NK-92 treated with Interleukin-12 subunit alpha and Interleukin-12 subunit beta, amount 100 ng/mL, for 24 hours (cell line): ENCODE results near the gene ANO6.
A peak's percentile ranks its signal among the peaks of the same experiment; 100 is the strongest.
"Not testable (repeated sequence)": the region's sequence is repeated elsewhere in the genome, so short reads cannot be mapped to it uniquely, and the experiment has no call there.

Experiments
- DNase-seq: peaks from one replicate; lab custom pipeline; 2025; lab: John Stamatoyannopoulos, UW

Gene ANO6

GRCh38 chr12:45214071-45214470, 1.8 kb upstream of the ANO6 start:
- DNase-seq = no peak

DNA sequence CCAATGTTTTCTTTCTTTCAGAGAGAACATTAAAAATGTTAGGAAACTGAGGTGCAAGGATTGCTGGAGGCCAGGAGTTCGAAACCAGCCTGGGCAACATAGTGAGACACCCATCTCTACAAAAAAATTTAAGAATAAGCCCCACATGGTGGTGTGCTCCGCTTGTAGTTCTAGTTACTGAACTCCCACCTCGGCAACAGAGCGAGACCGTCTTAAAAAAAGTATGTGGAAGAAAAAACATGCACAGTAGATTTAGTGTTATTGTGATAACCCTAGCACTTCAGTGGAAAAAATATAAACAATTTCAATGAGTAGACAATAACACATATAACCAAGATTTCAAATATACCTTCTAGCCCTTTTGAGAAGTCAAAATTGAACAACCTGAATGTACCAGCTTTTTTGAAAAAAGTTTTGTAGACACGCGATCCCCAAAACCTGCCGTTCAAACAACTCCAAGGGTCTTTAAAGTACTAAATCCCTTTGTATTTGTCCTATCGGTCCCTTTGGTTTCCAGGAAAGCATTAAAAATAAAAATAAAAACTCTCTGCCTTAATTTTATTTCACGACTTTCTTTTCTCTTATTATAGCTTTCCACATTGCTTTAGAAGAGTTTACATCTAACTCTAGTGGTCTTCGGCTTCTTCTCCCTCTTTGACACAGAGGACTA, 1.0 kb upstream of the ANO6 start:
- no peak for DNase-seq

DNA sequence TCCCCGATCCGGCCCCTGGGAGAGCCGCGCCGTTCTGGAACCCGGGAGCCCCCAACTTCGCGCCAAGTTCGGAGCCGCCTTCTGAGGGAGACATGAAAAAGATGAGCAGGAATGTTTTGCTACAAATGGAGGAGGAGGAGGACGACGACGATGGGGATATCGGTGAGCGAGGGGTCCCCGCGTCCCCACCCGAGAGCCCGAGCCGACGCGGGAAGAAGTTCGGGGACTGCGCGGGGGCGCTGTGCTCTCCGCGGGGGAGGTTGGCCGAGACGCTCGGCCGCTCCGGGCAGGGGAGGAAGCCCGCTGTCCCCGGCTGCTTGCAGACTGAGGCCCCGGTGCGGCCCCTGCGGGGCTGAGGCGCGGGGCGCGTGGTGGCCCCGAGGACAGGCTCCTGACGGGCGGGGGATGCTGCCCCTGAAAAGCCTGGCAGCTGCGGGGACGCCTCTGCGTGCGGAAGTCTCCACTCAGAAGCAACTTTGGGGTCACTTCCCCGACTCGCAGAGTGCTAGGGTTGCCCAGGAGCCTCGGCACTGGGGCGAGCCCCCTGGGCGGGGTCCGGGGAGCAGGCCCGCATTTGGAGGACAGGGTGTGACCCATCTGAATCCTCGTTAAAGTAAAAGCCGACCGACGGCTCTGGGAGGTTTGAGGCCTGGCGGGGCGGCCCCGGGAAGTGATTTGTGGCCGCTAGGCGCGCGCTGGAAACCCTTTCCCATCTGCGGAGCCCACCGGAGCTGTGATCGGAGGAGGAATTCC, 511 bp downstream of the ANO6 start:
- peak; percentile 45 for DNase-seq

GRCh38 chr12:45216983-45217485, 1.1 kb downstream of the ANO6 start:
- DNase-seq = no peak

DNA sequence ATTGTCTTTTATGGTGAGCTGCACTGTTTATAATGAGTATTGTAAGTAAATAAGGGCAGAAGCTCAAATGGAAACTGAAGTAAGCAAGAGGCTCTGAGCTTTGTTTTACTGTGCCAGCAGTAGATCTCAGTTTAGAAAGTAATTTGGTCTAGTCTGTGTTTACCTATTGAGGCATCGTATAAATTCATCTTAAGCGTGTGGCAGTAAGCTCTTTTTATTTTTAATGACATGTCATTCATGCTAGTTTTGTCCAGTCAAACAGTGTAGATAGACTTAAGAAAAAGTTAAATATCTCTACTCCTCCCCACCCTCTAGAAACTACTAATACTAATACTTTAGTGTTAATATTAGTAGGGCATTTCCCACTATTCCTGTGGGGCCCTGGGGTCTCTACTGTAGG, 2.0 kb downstream of the ANO6 start:
- no peak for DNase-seq

DNA sequence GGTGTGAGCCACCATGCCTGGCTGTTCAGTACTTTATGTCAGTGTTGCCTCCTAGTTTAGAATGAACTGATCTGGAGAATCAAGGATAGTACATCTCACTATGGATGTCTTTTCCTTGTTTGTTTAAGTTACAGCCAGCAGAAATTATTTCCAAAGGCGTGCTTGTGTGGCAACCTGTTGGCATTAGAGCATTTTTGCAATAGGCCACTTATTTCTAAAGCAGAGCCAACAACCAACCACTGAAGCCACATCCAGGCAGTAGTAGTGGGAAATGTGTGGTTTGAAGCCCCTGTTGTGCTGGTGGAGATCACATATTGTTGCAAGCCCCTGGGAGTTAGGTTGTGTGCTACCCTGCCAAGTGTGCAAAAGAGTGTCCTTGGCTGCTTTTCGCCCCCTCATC, 3.7 kb downstream of the ANO6 start:
- no peak for DNase-seq

- no peak for DNase-seq
Observed at GRCh38 chr12:45220363-45220931, 4.6 kb downstream of the ANO6 start.

DNA sequence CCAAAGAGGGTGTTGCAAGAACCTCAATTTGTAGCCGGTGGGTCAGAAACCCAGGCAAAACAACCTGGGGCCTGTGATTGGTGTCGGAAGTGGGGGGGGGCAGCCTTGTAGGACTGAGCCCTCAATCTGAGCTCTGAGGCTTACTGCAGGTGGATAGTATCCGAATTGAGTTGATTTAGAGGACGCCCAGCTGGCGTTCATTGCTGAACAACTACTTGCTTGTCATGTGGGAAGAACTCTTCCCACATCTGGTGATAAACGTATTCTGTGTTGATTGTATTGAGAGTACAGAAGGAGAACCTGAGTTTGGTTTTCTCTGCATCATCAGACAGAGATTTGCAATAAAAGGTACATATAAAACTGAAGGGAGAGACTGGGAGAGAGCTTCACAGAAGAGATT, 5.1 kb downstream of the ANO6 start:
- no peak for DNase-seq

DNA sequence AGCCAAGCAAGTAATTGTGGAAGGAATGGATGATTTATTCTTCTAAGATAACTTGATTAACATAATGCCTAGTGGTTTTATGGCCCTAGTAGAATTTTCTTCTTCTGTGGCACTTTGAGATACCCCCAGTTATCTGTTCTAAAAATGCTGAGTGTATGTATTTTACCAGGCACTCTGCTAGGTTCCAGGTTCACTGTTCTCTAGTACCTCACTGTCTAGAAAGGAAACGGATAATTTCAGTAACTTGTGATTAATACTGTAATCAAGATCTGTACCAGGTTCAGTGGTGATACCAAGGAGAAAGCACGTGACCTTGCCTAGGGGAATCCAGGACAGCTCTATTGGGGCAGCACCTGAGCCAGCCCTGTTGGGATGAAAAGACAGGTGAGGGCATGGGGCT, 8.0 kb downstream of the ANO6 start:
- DNase-seq = no peak

- DNase-seq = no peak
Observed at GRCh38 chr12:45224311-45224710, 8.4 kb downstream of the ANO6 start.

DNA sequence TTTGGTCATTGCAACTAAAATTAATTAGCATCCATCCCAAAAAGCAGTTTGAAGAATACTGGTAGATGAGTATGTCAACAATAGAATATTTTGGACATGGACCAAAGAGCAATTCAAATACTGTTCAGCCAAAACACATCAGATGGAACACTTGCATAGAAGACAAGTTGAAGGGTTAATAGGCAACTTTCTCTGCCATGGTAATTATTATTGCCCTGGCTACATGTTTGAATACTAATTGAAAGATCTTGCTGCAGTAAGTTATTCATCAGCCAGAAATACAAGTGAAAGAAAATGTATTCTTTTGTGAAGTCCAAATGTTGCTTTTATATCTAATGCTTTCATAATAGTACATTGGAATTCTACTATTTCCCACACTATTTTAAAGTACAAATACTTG, 10.1 kb downstream of the ANO6 start:
- no peak for DNase-seq

GRCh38 chr12:45227316-45228067, 11.6 kb downstream of the ANO6 start:
- DNase-seq = no peak

- DNase-seq = no peak
Observed at GRCh38 chr12:45231515-45232145, 15.7 kb downstream of the ANO6 start.

- no peak for DNase-seq
Observed at GRCh38 chr12:45232146-45232755, 16.4 kb downstream of the ANO6 start.

- no peak for DNase-seq
Observed at GRCh38 chr12:45232756-45233372, 17.0 kb downstream of the ANO6 start.

DNA sequence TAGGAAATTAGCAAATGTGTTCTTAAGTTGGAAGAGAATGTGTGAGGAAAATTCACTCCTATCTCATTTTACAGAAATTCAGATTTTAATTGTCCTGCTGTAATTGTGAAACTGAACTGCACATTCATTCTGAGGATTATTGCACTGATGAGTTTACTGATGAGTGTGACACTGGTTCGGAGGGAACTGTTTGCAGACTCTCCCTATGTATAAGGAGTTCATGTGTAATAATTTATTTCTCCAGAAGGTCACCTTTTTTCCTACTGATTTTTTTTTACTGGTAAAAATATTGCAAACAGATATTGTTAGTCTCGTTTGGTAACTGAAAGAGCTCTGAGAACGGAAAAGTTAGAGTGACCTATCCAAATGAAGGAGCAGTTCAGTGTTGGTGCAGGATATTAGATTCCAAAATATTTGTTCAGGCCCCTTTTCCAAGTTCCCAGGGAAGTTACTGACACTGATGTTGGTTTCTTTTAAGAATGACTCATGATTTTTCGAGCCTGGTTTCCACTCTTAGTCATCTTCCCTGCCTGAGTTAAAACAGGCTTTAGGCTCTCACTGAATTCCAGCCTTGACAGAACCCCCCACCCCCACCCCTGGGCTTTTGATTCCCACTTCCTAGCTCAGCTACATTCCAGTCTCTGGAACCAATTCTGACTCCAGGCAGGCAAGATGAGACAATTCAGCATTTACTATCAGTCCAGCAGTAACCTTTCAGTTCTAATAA, 18.4 kb downstream of the ANO6 start:
- DNase-seq = no peak

GRCh38 chr12:45235087-45236025, 19.5 kb downstream of the ANO6 start:
- no peak for DNase-seq

GRCh38 chr12:45236383-45236782, 20.5 kb downstream of the ANO6 start:
- not testable (repeated sequence) for DNase-seq

DNA sequence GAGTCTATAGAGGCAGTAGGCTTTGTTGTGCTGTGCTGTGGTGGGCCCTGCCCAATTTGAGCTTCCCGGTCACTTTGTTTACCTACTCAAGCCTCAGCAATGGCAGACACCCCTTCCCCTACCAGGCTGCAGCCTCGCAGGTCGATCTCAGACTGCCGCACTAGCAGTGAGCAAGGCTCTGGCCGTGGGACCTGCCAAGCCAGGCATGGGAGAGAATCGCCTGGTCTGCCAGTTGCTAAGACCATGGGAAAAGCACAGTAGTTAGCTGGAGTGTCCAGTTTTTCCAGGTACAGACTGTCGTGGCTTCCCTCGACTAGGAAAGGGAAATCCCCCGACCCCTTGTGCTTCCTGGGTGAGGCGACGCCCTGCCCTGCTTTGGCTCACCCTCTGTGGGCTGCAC, 26.3 kb downstream of the ANO6 start:
- no peak for DNase-seq
